Ishikawa (cell line): ENCODE data around the gene FKBP7.

ENCODE experiments used
- CEBPB ChIP-seq: IDR thresholded peaks from 2 replicates; pipeline ENCODE4 v1.6.1; 2012
- CREB1 ChIP-seq: IDR thresholded peaks from 2 replicates; pipeline ENCODE4 v1.6.1; 2012; ENCODE audit warnings: low read depth
- EGR1 ChIP-seq: IDR thresholded peaks from 2 replicates; pipeline ENCODE4 v1.6.1; 2012
- EP300 ChIP-seq: IDR thresholded peaks from 2 replicates; pipeline ENCODE4 v1.6.1; 2012; ENCODE audit warnings: borderline replicate concordance
- FOXM1 ChIP-seq: IDR thresholded peaks from 2 replicates; pipeline ENCODE4 v1.6.1; 2012; ENCODE audit warnings: low read depth, borderline replicate concordance
- NFIC ChIP-seq: IDR thresholded peaks from 2 replicates; pipeline ENCODE4 v1.6.1; 2012
- RAD21 ChIP-seq: IDR thresholded peaks from 2 replicates; pipeline ENCODE4 v1.6.1; 2012; ENCODE audit warnings: low read depth
- TAF1 ChIP-seq: IDR thresholded peaks from 2 replicates; pipeline ENCODE4 v1.6.1; 2012; ENCODE audit warnings: low read depth, mild to moderate bottlenecking
- TCF12 ChIP-seq: IDR thresholded peaks from 2 replicates; pipeline ENCODE4 v1.6.1; 2012; ENCODE audit warnings: low read depth
- YY1 ChIP-seq: IDR thresholded peaks from 2 replicates; pipeline ENCODE4 v1.6.1; 2012; ENCODE audit warnings: low read depth
- TF ChIP-seq, protein P1 (sequence below): IDR thresholded peaks from 2 replicates; pipeline ENCODE4 v1.6.1; 2012; ENCODE audit warnings: low read depth, mild to moderate bottlenecking
- TF ChIP-seq, protein P2 (sequence below): IDR thresholded peaks from 2 replicates; pipeline ENCODE4 v1.6.1; 2012
- TF ChIP-seq, protein P3 (sequence below): IDR thresholded peaks from 2 replicates; pipeline ENCODE4 v1.6.1; 2012

DNA sequence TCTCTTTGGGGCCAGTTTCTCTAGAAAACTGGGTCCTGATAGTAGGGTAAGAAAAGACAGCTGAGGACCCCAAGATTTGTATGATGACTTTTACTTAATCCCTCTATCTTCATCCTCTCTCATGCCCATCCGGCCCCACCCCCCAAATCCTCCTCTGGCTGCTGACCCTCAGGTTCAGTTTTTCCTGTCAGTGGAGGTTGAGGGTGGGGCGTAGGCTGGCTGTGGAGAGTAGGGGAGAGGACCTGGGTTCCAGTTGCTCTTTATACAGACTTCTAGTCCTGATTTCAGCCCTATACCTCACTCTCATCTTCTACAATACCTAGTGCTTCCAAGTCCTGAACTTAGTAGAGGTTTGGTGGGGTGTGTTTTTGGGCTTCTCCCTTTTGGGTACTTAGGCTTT, 30.2 kb upstream of the FKBP7 start:
- TF ChIP-seq RAD21 (no peak), TAF1 (no peak), CEBPB (no peak), YY1 (no peak), EGR1 (no peak), FOXM1 (no peak), TCF12 (no peak), EP300 (no peak), CREB1 (no peak), NFIC (no peak)
- TF ChIP-seq, protein P1, sequence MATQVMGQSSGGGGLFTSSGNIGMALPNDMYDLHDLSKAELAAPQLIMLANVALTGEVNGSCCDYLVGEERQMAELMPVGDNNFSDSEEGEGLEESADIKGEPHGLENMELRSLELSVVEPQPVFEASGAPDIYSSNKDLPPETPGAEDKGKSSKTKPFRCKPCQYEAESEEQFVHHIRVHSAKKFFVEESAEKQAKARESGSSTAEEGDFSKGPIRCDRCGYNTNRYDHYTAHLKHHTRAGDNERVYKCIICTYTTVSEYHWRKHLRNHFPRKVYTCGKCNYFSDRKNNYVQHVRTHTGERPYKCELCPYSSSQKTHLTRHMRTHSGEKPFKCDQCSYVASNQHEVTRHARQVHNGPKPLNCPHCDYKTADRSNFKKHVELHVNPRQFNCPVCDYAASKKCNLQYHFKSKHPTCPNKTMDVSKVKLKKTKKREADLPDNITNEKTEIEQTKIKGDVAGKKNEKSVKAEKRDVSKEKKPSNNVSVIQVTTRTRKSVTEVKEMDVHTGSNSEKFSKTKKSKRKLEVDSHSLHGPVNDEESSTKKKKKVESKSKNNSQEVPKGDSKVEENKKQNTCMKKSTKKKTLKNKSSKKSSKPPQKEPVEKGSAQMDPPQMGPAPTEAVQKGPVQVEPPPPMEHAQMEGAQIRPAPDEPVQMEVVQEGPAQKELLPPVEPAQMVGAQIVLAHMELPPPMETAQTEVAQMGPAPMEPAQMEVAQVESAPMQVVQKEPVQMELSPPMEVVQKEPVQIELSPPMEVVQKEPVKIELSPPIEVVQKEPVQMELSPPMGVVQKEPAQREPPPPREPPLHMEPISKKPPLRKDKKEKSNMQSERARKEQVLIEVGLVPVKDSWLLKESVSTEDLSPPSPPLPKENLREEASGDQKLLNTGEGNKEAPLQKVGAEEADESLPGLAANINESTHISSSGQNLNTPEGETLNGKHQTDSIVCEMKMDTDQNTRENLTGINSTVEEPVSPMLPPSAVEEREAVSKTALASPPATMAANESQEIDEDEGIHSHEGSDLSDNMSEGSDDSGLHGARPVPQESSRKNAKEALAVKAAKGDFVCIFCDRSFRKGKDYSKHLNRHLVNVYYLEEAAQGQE, result no peak
- TF ChIP-seq, protein P2, sequence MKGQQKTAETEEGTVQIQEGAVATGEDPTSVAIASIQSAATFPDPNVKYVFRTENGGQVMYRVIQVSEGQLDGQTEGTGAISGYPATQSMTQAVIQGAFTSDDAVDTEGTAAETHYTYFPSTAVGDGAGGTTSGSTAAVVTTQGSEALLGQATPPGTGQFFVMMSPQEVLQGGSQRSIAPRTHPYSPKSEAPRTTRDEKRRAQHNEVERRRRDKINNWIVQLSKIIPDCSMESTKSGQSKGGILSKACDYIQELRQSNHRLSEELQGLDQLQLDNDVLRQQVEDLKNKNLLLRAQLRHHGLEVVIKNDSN, result no peak
- TF ChIP-seq, protein P3, sequence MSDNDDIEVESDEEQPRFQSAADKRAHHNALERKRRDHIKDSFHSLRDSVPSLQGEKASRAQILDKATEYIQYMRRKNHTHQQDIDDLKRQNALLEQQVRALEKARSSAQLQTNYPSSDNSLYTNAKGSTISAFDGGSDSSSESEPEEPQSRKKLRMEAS, result no peak
